ENCODE measurements around the gene CDH15.

The CDH15 gene

DNA sequence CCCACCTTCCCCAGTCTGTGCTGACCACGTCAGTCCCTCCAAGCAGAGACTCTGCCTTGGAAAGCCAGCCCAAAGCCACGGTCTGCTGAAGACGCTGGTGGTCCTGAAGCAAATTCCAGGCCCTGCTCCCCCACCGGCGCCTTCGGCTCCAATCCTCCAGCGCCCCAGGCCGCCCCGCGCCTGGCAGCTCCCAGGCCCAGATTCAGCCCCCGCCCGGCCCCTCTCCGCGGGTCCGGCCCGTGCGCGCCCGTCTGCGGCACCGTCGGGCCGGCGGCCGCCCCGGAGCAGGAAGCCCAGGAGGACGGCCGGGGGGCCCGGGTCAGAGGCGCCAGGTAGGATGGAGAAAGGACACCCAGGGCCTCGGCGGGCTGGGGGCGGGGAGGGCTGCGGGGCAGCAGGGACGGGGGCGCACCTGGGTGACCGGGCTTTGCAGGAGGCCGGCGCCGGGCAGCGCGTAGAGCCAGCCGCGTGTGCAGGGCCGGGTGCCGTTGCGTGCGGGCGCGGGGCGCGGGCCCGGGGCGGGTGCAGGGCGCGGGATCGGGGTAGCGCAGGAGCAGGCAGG lies 29.4 kb downstream of the CDH15 start:
- no peaks in the 10 kb centered on the region for H3K36me3 Mint-ChIP-seq (ENCODE audit: low read depth)
- peaks cover 14% of the 10 kb centered on the region for H3K4me1 Mint-ChIP-seq (ENCODE audit: low read depth)
- no peak for DNase-seq
- H3K9me3 Mint-ChIP-seq = peaks cover 2% of the 10 kb centered on the region
- H3K4me3 Mint-ChIP-seq = peak overlapping the region; percentile 43
- H3K27me3 Mint-ChIP-seq = peaks cover 54% of the 10 kb centered on the region
- no peak overlapping the region for H3K27ac Mint-ChIP-seq

DNA sequence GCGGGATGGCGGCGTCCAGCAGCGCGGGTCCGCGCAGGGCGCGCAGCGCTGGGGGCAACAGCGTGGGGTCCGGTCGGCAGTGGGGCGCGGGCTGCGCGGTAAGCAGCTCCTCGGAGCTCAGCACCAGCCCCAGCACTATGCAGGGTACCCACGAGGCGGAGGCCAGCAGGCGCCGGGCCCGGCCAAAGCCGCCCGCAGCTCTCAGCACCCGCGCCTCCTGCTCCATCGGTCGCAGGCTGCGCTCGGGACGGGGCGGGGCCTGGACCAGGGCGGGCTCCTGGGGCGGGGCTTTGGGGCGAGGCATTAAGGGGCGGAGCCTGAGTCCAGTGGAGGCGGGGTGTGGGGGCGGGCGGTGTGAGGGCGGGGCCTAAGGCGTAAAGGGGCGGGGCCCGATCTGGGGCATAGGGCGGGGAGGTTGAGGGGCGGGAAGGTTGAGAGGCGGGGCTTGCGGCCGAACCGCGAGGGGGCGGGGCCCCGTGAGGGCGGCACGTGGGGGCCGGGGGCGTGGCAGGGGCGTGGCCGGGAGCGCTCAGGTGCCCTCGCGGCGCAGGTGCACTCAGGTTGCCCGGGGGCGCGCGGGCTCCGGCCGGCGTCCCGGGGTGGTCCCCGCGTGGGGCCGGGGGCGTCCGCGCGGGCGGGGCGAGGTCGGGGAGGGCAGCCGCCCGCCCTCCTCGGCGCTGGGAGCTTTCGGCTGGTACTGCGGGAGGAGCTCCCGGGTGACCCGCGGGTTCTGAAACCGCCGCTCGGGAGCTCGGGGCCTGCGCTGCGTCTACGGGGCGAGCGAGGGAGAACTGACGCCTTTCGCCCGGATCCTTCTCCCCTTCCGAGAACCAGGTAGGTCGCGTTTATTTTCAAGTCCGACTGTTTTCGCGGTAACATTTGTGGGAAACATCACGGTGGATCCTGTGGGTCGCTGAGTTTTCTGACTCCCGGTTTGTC lies 30.2 kb downstream of the CDH15 start:
- peaks cover 2% of the 10 kb centered on the region for H3K9me3 Mint-ChIP-seq
- no peak overlapping the region for H3K27ac Mint-ChIP-seq
- H3K4me3 Mint-ChIP-seq = no peak overlapping the region
- DNase-seq = peak; percentile 88
- H3K4me1 Mint-ChIP-seq (ENCODE audit: low read depth) = peaks cover 14% of the 10 kb centered on the region
- H3K27me3 Mint-ChIP-seq = peaks cover 61% of the 10 kb centered on the region
- no peaks in the 10 kb centered on the region for H3K36me3 Mint-ChIP-seq (ENCODE audit: low read depth)

DNA sequence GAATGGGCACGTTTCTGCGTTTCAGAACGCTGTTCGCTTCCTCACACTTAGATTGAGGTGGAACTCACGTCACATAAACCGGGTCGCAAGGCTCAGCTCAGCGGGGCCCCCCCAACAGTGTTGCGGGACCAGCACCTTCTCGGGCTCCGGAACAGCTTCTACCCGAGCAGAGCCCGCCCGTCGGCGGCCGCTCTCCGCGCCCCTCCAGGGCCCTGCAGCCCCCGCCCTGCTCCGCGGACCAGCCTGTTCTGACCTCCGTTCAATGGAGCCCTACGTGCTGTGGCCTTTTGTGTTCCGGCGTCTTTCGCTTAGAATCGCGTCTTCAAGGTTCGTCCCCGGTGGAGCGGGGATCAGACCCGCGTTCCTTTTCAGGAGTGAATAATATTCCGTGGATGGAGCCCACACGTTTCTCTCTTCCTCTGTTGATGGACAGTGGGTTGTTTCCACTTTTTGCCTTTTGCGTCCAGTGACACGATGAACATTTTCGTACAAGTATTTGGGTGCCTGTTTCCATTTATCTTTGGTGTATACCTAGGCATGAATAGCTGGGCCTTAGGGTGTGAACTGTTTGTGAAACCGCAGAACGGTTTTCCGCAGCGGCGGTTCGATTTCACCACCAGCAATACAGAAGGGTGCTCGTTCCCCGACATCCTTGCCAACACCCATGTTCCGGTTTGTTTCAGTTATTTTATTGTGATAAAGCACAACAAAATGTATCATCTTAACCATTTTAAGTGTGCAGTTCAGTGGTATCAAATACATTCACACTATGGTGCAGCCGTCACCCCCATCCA lies 31.1 kb downstream of the CDH15 start:
- Mint-ChIP-seq H3K27ac (no peak overlapping the region), H3K4me1 (ENCODE audit: low read depth) (peaks cover 14% of the 10 kb centered on the region)
- DNase-seq = no peak

DNA sequence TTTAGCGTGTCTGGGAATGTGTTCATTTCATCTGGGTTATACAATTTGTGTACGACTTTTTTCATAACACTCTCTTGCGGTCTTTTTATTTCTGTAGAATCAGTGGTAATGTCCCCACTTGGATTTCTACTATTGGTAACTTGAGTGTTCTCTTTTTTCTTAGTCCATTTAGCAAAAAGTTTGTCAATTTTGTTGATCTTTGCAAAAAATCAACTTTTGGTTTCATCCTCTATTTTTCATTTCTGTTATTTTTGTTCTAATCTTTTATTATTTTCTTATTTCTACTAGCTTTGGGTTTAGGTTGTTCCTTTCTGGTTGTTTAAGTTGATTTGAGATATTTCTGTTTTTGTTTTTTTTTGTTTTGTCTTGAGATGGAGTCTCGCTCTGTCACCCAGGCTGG lies 36.4 kb downstream of the CDH15 start:
- no peak overlapping the region for H3K4me3 Mint-ChIP-seq
- no peak overlapping the region for H3K27ac Mint-ChIP-seq
- no peaks in the 10 kb centered on the region for H3K36me3 Mint-ChIP-seq (ENCODE audit: low read depth)
- H3K9me3 Mint-ChIP-seq = no peaks in the 10 kb centered on the region
- H3K4me1 Mint-ChIP-seq (ENCODE audit: low read depth) = peaks cover under 1% of the 10 kb centered on the region
- H3K27me3 Mint-ChIP-seq = peaks cover 49% of the 10 kb centered on the region
- no peak for DNase-seq

More for the DNA sequence above, 31.1 kb downstream of the CDH15 start:
- peaks cover 2% of the 10 kb centered on the region for H3K9me3 Mint-ChIP-seq
- peaks cover 63% of the 10 kb centered on the region for H3K27me3 Mint-ChIP-seq
- H3K4me3 Mint-ChIP-seq = no peak overlapping the region
- no peaks in the 10 kb centered on the region for H3K36me3 Mint-ChIP-seq (ENCODE audit: low read depth)

DNA sequence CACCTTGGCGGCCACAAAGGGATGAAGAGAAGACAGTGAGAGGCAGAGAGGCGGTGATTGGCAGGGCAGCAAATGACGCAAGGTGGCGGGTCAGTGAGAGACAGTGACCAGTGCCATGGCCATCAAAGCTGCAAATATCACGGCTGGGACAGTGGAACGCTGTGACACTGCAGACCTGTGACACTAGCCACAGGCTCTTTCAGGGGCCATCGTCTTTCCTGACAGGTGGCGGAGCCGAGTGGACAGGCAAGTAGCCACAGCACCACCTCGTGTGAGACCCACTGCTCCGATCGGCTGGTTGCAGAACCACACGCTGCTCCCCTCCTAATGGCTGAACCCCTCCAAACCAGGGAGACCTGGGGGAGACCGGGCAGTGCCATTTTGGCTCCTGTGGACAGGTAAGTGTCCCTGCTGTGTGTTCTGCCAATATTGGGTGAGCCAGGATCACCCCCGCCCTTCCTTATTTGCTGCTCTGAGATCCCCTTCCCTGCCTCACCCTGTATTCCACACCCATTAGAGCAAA lies 38.0 kb downstream of the CDH15 start:
- Mint-ChIP-seq H3K36me3 (ENCODE audit: low read depth) (no peaks in the 10 kb centered on the region), H3K4me1 (ENCODE audit: low read depth) (peaks cover 1% of the 10 kb centered on the region), H3K4me3 (no peak overlapping the region), H3K27me3 (peaks cover 33% of the 10 kb centered on the region), H3K9me3 (no peaks in the 10 kb centered on the region), H3K27ac (no peak overlapping the region)
- no peak for DNase-seq

DNA sequence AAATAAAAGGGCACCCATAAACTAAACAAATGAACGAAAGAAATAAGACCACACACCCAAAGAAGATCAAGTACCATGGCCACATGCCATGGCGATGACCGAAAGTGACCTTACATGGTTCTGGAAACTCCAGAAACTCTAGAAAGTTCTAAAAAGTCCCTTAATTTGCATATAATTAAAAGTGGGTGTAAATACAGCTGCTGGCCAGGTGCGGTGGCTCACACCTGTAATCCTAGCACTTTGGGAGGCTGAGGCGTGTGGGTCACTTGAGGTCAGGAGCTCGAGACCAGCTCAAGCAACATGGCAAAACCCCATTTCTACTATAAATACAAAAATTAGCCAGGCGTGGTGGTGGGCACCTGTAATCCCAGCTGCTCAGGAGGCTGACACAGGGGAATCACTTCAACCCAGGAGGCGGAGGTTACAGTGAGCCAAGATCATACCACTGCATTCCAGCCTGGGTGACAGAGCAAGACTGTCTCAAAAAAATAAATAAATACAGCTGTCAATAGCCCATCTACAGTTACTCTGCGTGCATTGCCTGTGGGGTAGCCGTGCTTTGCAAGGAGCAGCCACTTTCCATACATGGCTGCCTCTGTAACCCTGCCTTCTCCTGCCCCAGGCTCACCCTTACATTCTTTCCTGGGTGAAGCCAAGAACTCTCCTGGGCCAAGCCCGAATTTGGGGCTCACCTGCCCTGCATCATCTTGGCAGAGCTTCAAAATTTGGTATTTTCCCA lies 38.8 kb downstream of the CDH15 start:
- Mint-ChIP-seq H3K36me3 (ENCODE audit: low read depth) (no peaks in the 10 kb centered on the region), H3K27me3 (peaks cover 27% of the 10 kb centered on the region), H3K27ac (no peak overlapping the region), H3K4me1 (ENCODE audit: low read depth) (peaks cover 9% of the 10 kb centered on the region), H3K4me3 (no peak overlapping the region), H3K9me3 (no peaks in the 10 kb centered on the region)
- no peak for DNase-seq

DNA sequence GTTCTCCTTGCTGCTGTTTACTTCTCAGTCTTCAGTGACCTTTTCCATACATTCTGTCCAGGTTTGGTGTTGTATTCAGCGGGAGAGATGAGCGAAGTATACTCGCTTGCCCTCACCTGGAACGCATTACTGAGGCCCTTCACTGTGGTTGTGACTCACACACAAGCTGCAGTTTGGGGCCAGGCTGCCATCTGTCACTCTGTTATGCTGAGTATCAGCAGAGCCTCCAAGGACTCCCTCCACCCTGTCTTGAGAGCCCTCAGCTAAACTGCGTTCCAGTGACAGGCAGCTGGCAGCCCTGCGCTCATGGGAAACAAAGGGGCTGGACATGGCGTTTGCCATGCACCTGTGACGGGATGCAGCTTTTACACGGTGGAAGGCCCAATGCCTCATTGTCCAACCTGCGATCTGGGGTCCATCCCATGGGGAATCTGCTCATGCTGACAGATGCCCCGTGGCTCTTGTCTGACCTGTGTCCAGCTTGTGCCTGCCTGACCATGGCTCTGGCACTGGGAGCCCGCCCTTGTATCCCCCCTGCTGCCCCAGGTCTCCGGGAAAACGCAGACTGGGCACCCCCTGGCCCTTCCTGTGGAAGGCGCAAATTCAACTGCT lies 39.5 kb downstream of the CDH15 start:
- H3K4me1 Mint-ChIP-seq (ENCODE audit: low read depth) = peaks cover 12% of the 10 kb centered on the region
- H3K9me3 Mint-ChIP-seq = no peaks in the 10 kb centered on the region
- H3K27ac Mint-ChIP-seq = no peak overlapping the region
- no peak for DNase-seq
- peaks cover 27% of the 10 kb centered on the region for H3K27me3 Mint-ChIP-seq
- H3K36me3 Mint-ChIP-seq (ENCODE audit: low read depth) = no peaks in the 10 kb centered on the region
- H3K4me3 Mint-ChIP-seq = no peak overlapping the region

DNA sequence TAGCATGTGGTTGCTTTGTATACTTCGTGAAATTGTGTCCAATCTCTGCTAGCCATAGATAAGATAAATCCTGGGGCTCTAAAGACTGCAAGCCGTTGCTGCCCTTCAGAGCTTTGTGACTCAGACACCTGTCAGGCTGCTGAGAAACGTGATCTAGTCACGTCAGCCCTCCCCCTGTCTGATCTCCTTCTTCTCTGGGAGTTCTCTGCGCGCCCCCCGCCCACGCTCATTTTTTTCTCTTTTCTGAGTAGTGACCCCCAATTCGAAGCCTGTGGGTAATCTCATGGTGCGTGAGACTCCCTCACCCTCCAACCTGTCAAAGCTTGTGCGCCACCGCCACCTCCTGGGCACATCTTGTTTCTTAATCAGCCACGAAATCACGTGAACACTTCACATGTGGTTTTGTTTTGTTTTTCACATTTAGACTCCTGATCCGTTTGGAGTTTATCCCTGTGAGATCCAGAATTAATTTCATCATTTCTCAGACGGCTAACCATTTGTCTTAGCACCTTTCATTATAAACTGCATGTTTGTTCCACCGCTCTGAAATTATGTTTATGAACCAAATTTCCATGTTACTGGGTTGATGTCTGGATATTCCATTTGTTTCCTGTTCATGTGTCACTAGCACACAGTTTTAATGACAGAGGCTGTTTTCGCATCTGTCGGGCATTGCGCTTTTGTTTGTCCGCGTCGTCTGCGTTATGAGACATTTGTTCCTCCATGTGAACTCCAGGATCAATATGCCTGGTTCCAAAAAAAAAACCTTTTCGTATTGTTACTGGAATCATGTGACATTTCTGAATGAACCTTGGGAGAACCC lies 45.0 kb downstream of the CDH15 start:
- peak overlapping the region; percentile 95 for H3K27ac Mint-ChIP-seq
- no peaks in the 10 kb centered on the region for H3K9me3 Mint-ChIP-seq
- no peaks in the 10 kb centered on the region for H3K27me3 Mint-ChIP-seq
- DNase-seq = peak; percentile 85
- peaks cover 34% of the 10 kb centered on the region for H3K36me3 Mint-ChIP-seq (ENCODE audit: low read depth)
- peaks cover 37% of the 10 kb centered on the region for H3K4me1 Mint-ChIP-seq (ENCODE audit: low read depth)
- peak overlapping the region; percentile 89 for H3K4me3 Mint-ChIP-seq

DNA sequence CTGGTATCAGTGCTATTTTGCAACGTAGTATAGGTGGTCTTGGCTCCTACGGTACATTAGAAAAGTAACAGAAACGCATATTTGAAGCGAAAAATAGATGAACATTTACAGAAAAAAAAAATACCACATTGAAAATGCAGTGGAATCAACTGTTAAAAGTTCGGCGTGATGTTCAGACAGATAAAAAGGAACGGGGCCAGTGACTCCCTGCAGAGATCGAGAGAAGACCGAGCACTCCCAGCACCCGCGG lies 45.5 kb downstream of the CDH15 start:
- H3K4me1 Mint-ChIP-seq (ENCODE audit: low read depth) = peaks cover 37% of the 10 kb centered on the region
- H3K27me3 Mint-ChIP-seq = no peaks in the 10 kb centered on the region
- peak overlapping the region; percentile 89 for H3K4me3 Mint-ChIP-seq

DNA sequence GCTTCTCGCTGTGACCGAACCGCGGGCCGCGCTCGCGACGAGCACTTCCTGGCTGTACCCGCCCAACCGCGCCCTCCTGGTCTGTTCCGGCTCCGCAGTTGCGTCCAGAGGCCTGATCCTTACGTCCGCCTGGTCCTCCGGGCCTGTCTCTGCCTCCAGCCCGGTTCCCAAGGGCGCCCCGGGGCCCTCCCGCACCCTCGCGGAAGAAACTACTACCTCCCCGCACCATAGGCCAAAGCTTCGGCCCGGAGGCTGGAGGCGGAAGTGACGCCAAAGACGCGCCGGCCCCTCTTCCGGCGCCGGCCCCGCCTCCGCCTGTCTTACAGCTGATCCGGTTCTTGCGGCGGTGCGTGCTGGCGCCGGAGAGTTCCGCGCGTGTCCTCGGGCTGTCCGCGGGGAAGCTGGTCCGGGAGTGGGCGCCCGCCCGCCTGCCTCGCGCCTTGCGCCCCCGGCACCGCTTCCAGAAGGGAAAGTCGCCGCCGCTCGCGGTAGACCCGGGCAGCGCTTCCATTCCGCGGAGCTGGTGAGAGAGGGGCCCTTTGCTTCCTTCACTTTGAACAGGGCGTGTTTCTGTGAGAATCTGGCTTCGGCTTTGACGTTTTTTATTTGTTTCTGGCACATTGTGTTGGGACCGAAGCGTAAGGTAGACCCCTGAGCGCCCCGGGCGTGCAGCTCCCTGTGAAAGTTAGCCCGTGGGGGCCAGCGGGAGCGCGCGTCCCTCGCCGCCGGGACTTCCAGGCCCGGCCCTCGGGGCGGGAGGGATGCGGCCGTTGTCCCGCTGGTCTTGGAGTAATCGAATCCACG lies 46.0 kb downstream of the CDH15 start, which contains the start of gene ZNF778:
ZNF778 (plus strand) TSS at position 316 of the 804 bp plus-strand sequence. CDS start 3,425 bp downstream, outside the sequence.
- H3K27ac Mint-ChIP-seq = peak within 1 kb of the TSS; percentile 95
- peak; percentile 86 for DNase-seq
- peak within 1 kb of the TSS; percentile 89 for H3K4me3 Mint-ChIP-seq
- H3K9me3 Mint-ChIP-seq = no peaks in the 10 kb centered on the region
- H3K27me3 Mint-ChIP-seq = no peaks in the 10 kb centered on the region
- H3K36me3 Mint-ChIP-seq (ENCODE audit: low read depth) = peaks cover 45% of the 10 kb centered on the region
- H3K4me1 Mint-ChIP-seq (ENCODE audit: low read depth) = peaks cover 37% of the 10 kb centered on the region

More for the DNA sequence above, 45.5 kb downstream of the CDH15 start:
- no peaks in the 10 kb centered on the region for H3K9me3 Mint-ChIP-seq
- peak overlapping the region; percentile 95 for H3K27ac Mint-ChIP-seq
- peaks cover 40% of the 10 kb centered on the region for H3K36me3 Mint-ChIP-seq (ENCODE audit: low read depth)
- DNase-seq = no peak

DNA sequence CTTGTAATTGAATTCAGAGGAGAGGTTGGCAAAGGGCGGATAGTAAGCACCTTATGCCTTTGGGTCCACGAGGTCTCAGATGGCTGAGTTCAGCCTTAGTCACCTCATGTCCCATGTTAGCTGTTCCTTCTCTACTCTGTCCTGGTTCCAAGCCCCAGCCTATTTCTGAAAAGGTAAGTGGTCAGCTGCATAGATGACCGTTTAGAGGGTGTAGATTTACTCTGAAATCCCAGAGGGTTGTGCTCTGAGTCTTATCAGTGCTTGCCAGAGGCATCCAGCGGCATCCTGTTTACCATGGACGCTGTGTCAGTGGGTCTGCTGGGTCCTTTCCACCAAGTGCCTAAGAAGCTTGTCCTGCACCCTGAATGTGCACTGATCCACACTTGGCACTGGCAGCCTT lies 47.8 kb downstream of the CDH15 start:
- no peak for DNase-seq
- H3K27ac Mint-ChIP-seq = peak overlapping the region; percentile 35
- peaks cover 37% of the 10 kb centered on the region for H3K4me1 Mint-ChIP-seq (ENCODE audit: low read depth)
- no peaks in the 10 kb centered on the region for H3K9me3 Mint-ChIP-seq
- H3K36me3 Mint-ChIP-seq (ENCODE audit: low read depth) = peaks cover 63% of the 10 kb centered on the region
- H3K4me3 Mint-ChIP-seq = peak overlapping the region; percentile 89
- H3K27me3 Mint-ChIP-seq = no peaks in the 10 kb centered on the region

DNA sequence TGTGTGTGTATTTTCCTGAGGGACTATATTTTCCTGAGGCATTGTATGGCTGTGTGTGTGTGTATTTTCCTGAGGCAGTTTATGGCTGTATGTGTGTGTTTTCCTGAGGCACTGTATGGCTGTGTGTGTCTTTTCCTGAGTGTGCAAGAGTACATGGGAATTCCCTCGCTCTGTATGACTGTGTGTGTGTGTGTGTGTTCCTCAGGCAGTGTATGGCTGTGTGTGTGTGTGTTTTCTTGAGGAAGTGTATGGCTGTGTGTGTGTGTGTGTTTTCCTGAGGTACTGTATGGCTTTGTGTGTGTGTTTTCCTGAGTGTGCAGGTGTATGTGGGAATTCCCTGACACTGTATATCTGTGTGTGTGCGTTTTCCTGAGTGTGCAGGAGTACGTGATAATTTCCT lies 50.1 kb downstream of the CDH15 start:
- no peak for DNase-seq
- peaks cover 20% of the 10 kb centered on the region for H3K4me1 Mint-ChIP-seq (ENCODE audit: low read depth)
- H3K9me3 Mint-ChIP-seq = peaks cover 3% of the 10 kb centered on the region
- no peaks in the 10 kb centered on the region for H3K27me3 Mint-ChIP-seq
- H3K4me3 Mint-ChIP-seq = no peak overlapping the region
- no peak overlapping the region for H3K27ac Mint-ChIP-seq
- peaks cover 84% of the 10 kb centered on the region for H3K36me3 Mint-ChIP-seq (ENCODE audit: low read depth)

All from activated T-cell treated with anti-CD3 and anti-CD28 coated beads, Interleukin-2, amount 50 U/mL, for 24 hours (primary cell).